GM12891 (cell line): ENCODE measurements around the gene HOMER3.
"Not testable (repeated sequence)": the region's sequence is repeated elsewhere in the genome, so short reads cannot be mapped to it uniquely, and the experiment has no call there.

Experiments
- DNase-seq: peaks from one replicate; pipeline ENCODE4 v3.0.0; 2011; ENCODE audit warnings: low spot score; ENCODE audit not compliant: insufficient read length
- FAIRE-seq: peaks from 2 replicates; lab custom pipeline; 2011; peaks lifted over from hg19 to GRCh38; lab: Jason Lieb, UNC
- PAX5 ChIP-seq: IDR thresholded peaks from 2 replicates; pipeline ENCODE4 v1.6.1; 2011; ENCODE audit warnings: low read length, moderate library complexity, mild to moderate bottlenecking; ENCODE audit not compliant: insufficient read depth, severe bottlenecking
- POLR2A ChIP-seq: IDR thresholded peaks from 2 replicates; pipeline ENCODE4 v1.6.1; 2011; ENCODE audit warnings: low read depth, low read length, control low read depth
- POLR2AphosphoS5 ChIP-seq: IDR thresholded peaks from 2 replicates; pipeline ENCODE4 v1.6.1; 2011; ENCODE audit warnings: low read depth, low read length, control low read depth
- POU2F2 ChIP-seq: IDR thresholded peaks from 2 replicates; pipeline ENCODE4 v1.6.1; 2011; ENCODE audit warnings: low read depth, mild to moderate bottlenecking, control low read depth, low read length, moderate library complexity
- SPI1 ChIP-seq: IDR thresholded peaks from 2 replicates; pipeline ENCODE4 v1.6.1; 2011; ENCODE audit warnings: low read depth, low read length, control low read depth
- TAF1 ChIP-seq: IDR thresholded peaks from 2 replicates; pipeline ENCODE4 v1.6.1; 2011; ENCODE audit warnings: low read depth, low read length, control low read depth

The HOMER3 gene

GRCh38 chr19:18928018-18928805, 12.8 kb downstream of the HOMER3 start:
- no peak for FAIRE-seq
- DNase-seq, result no peak

GRCh38 chr19:18924684-18925213, 16.3 kb downstream of the HOMER3 start:
- no peak for FAIRE-seq
- no peak for TF ChIP-seq PAX5
- TF ChIP-seq SPI1, result no peak
- no peak for TF ChIP-seq POU2F2
- no peak for TF ChIP-seq POLR2AphosphoS5
- TF ChIP-seq POLR2A, result no peak
- no peak for TF ChIP-seq TAF1

More at GRCh38 chr19:18928018-18928805, 12.8 kb downstream of the HOMER3 start:
- TF ChIP-seq PAX5 (no peak), POLR2A (no peak), POLR2AphosphoS5 (no peak; the same call in 1 of the 2 replicates), TAF1 (no peak), POU2F2 (no peak), SPI1 (no peak)

GRCh38 chr19:18922228-18922985, 18.6 kb downstream of the HOMER3 start:
- DNase-seq (no peak), FAIRE-seq (no peak)
- TF ChIP-seq POU2F2, result no peak
- no peak for TF ChIP-seq SPI1
- no peak for TF ChIP-seq TAF1
- TF ChIP-seq POLR2AphosphoS5, result no peak
- TF ChIP-seq POLR2A, result no peak
- TF ChIP-seq PAX5, result no peak

More at GRCh38 chr19:18924684-18925213, 16.3 kb downstream of the HOMER3 start:
- DNase-seq, result no peak

GRCh38 chr19:18921593-18921992, 19.4 kb downstream of the HOMER3 start:
- FAIRE-seq, result no peak

GRCh38 chr19:18920400-18920799, 20.6 kb downstream of the HOMER3 start:
- FAIRE-seq, result no peak

More at GRCh38 chr19:18921593-18921992, 19.4 kb downstream of the HOMER3 start:
- no peak for TF ChIP-seq TAF1
- TF ChIP-seq PAX5, result no peak
- TF ChIP-seq POLR2A, result no peak
- no peak for TF ChIP-seq SPI1
- TF ChIP-seq POLR2AphosphoS5, result no peak
- TF ChIP-seq POU2F2, result no peak
- no peak for DNase-seq

GRCh38 chr19:18919900-18920214, 21.2 kb downstream of the HOMER3 start:
- no peak for FAIRE-seq
- TF ChIP-seq POLR2AphosphoS5 (no peak), TAF1 (no peak), SPI1 (no peak), POLR2A (no peak), POU2F2 (no peak), PAX5 (no peak)
- DNase-seq, result no peak

More at GRCh38 chr19:18920400-18920799, 20.6 kb downstream of the HOMER3 start:
- no peak for DNase-seq
- TF ChIP-seq TAF1, result no peak
- no peak for TF ChIP-seq SPI1
- no peak for TF ChIP-seq POLR2A
- TF ChIP-seq POLR2AphosphoS5, result no peak
- no peak for TF ChIP-seq PAX5
- no peak for TF ChIP-seq POU2F2

GRCh38 chr19:18919086-18919899, 21.7 kb downstream of the HOMER3 start, which contains the start of the genes COPE and DDX49:
TSS of gene COPE (minus strand) at chr19:18919387. CDS start at chr19:18919348, 39 bp downstream.
TSS of gene DDX49 (plus strand) at chr19:18919715. CDS start at chr19:18919742, 27 bp downstream.
- peak; percentile 94 for TF ChIP-seq TAF1
- TF ChIP-seq SPI1, result no peak
- TF ChIP-seq PAX5, result no peak
- peak; percentile 91 for TF ChIP-seq POLR2AphosphoS5
- TF ChIP-seq POLR2A, result peak; percentile 94
- TF ChIP-seq POU2F2, result peak; percentile 90
- peak; percentile 99 for FAIRE-seq
- peak; percentile 98 for DNase-seq

- DNase-seq, FAIRE-seq: not testable (repeated sequence)
Observed at GRCh38 chr19:18917593-18917992, 23.4 kb downstream of the HOMER3 start.

- FAIRE-seq, result no peak
- DNase-seq, result no peak
Observed at GRCh38 chr19:18915639-18916038, 25.4 kb downstream of the HOMER3 start.

More at GRCh38 chr19:18915639-18916038, 25.4 kb downstream of the HOMER3 start:
- TF ChIP-seq SPI1 (no peak), POLR2A (no peak), POLR2AphosphoS5 (no peak), POU2F2 (no peak), PAX5 (no peak), TAF1 (no peak)
